Measurements from ENCODE around the gene OXT. TPM values are rescaled to one million over a fixed set of nuclear protein-coding genes. Genes with fewer than 3 reads are reported as not detected.

OXT gene
- total and polyA plus RNA-seq, 2 of the 8 experiments (the other 6 are each of a cell fraction or from before 2014, with no cell fraction given), result not detected

GRCh38 chr20:3067139-3068014 is 4.0 kb upstream of the OXT start (continued):
- TF ChIP-seq KDM4A (IDR thresholded peaks at IDR 0.05; ENCODE audit: low read depth, low read length, severe bottlenecking) (no peak), NANOG (IDR thresholded peaks at IDR 0.05; ENCODE audit: insufficient read depth, low read depth, low read length, poor library complexity, severe bottlenecking) (no peak), SUZ12 (IDR thresholded peaks at IDR 0.05; ENCODE audit: low read length) (no peak), HDAC6 (IDR thresholded peaks at IDR 0.05; ENCODE audit: low read depth, low read length) (no peak), JUND (IDR thresholded peaks at IDR 0.05; ENCODE audit: low read length) (no peak), CBX8 (IDR thresholded peaks at IDR 0.05; ENCODE audit: borderline replicate concordance, low read depth, low read length) (no peak), FOSL1 (IDR thresholded peaks at IDR 0.05; ENCODE audit: insufficient read depth, low read depth, low read length) (no peak)

Data from H1 (cell line).